ENCODE data around the gene AGBL4.

DNA sequence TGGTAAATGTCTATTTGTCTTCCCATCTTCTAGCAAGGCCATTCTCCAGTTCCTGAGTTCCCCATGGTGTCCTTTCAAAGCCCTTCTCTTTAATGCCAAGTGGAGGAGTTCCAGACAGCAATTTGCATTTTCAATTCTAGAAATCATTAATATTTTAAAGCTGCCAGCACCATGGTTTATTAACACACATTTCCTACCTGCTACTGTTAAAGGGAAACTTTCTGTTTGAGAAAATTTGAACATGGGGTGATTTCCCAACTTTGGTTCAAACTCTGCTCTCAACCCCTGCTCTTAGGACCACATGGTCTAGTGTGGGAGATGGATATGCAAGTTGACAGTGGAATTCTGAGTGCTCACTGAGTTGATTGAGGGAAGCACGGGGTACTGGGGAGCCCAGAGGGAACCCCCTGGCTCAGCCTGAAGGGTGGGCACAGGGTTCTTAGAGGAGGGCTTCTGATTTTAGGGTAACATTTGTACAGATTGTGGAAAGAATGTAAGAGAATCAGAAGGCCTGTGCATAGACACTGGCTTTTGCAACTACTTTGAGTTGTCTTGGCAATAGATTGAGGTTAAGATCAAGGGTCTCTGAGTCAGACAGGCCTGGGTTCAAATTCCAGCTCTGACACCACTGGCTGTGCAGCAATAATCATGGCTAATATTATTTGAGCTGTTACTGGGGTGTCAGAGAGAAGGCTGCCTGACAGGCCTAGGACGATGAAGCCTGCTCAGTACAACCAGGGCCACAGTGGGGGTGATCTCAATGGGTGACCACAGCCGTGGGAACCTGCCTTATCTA lies 1344.8 kb downstream of the AGBL4 start:
- no peak for TF ChIP-seq POLR2A (IDR thresholded peaks at IDR 0.05; ENCODE audit: low read depth, low read length)
- no peak for TF ChIP-seq TAF1 (IDR thresholded peaks at IDR 0.05; ENCODE audit: low read depth, low read length)
- TF ChIP-seq POLR2AphosphoS5 (IDR thresholded peaks at IDR 0.05; ENCODE audit: low read depth, low read length) = no peak
